ELR (cell line): Measurements from ENCODE around the gene NFKB1.
A peak's percentile ranks its signal among the peaks of the same experiment; 100 is the strongest.
"Not testable (repeated sequence)": the region's sequence is repeated elsewhere in the genome, so short reads cannot be mapped to it uniquely, and the experiment has no call there.

Experiments used
- DNase-seq: peaks from one replicate; pipeline ENCODE4 v3.0.0-alpha.2; 2015; ENCODE audit warnings: low read depth

Gene NFKB1, protein sequence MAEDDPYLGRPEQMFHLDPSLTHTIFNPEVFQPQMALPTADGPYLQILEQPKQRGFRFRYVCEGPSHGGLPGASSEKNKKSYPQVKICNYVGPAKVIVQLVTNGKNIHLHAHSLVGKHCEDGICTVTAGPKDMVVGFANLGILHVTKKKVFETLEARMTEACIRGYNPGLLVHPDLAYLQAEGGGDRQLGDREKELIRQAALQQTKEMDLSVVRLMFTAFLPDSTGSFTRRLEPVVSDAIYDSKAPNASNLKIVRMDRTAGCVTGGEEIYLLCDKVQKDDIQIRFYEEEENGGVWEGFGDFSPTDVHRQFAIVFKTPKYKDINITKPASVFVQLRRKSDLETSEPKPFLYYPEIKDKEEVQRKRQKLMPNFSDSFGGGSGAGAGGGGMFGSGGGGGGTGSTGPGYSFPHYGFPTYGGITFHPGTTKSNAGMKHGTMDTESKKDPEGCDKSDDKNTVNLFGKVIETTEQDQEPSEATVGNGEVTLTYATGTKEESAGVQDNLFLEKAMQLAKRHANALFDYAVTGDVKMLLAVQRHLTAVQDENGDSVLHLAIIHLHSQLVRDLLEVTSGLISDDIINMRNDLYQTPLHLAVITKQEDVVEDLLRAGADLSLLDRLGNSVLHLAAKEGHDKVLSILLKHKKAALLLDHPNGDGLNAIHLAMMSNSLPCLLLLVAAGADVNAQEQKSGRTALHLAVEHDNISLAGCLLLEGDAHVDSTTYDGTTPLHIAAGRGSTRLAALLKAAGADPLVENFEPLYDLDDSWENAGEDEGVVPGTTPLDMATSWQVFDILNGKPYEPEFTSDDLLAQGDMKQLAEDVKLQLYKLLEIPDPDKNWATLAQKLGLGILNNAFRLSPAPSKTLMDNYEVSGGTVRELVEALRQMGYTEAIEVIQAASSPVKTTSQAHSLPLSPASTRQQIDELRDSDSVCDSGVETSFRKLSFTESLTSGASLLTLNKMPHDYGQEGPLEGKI

DNA sequence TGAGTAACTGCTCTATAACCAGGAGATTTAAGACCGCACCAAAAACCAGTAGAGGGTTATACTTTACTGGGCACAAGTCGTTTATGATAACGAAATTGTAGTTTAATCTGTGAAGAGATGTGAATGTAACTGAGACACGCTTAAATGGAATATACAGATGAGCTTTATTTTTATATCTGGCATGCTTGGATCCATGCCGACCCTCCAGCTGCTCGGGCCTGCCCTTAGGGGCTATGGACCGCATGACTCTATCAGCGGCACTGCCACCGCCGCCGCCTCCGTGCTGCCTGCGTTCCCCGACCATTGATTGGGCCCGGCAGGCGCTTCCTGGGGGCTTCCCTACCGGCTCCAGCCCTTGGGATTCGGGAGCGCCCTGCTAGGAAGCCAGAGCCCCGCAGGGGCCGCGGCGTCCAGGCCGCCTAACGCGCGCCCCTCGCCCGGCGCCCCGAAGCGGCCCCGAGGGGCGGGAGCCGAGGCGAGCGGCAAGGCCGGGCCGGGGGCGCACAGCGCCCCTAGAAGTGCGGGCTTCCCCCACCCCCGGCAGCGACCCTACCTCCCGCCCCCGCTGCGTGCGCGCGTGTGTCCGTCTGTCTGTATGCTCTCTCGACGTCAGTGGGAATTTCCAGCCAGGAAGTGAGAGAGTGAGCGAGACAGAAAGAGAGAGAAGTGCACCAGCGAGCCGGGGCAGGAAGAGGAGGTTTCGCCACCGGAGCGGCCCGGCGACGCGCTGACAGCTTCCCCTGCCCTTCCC lies at the start of gene NFKB1:
Gene NFKB1, plus strand, starts transcription at position 664 of the 751 bp plus-strand sequence. CDS start 24,160 bp downstream, outside the sequence.
- peak; percentile 87 for DNase-seq

DNA sequence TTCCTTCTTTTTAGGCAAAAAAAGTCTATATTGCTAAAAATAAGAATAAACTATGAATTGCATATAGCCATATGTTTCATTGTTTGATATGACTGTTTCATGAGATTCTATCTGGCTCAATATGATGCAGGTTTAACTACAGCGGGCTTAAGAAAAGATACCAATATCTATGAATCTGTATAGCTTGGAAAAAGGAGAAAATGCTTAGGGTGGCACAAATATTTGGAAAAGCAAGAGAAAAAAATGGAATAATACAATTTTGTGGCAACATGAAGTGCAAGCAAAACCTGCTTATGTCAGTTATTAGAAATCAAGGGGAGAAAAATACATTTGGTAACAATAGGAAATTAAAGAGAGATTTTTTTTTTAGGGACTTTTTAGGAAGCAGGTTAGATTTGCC lies 48.3 kb upstream of the NFKB1 start:
- DNase-seq: no peak

DNA sequence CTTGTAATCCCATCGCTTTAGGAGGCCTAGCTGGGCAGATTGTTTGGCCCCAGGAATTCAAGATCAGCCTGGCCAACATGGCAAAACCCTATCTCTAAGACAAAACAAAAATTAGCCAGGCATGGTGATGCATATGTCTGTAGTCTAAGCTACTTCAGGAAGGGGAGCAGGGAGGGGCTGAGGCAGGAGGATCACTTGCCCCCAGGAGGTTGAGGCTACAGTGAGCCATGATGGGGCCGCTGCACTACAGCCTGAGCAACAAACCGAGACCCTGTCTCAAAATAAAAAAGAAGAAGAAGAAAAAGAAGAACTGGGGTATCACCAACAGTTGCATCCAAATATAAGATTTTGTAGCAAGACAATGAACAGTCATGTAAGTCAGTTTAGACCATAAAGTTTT lies 47.3 kb upstream of the NFKB1 start:
- DNase-seq: no peak

DNA sequence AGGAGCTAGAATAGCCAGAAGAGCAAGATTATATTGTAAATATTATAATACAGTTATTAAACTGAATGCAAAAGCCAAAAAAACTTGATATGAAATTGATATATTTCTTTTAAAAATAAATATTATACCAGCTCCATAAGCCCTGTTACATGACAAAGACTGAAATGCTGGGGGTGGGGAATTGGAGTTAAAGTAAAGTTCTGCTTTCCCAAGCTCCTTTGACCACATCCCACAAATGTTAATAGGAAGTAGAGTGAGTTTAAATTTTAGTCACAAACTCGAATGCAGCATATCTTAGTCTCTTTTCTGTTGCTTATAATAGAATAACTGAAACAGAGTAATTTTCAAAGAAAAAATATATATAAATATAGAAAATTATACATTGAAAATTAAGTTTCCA lies 46.9 kb upstream of the NFKB1 start:
- DNase-seq: no peak

DNA sequence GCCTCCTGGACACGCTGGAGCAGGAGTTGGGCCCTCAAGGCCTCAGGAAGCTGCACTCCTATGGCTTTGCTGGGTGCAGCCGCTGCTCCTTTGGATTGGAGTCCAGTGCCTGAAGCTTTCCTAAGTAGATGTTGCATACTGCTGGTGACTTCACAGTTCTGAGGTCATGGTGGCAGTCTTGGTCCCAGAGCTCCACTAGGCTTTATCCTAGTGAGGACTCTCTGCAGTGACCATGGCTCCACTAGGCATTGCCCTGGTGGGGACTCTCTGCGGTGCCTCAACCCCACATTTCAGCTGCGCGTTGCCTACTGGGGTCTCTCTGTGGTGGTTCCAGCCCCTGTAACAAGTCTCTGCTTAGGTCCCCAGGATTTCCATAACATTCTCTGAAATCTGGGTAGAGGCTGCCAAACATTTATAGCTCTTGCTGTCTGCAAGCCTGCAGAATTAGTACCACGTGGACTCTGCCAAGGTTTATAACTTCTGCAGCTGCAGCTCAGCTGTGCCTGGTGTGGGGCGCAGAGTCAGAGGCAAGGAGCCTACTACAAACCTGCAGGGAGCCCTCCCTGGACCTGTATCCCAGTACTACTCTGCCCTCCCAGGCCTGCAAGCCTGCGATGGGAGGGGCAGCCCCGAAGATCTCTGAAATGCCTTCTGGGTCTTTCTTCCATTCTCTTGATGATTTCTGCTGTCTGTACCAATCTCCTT lies 46.0 kb upstream of the NFKB1 start:
- DNase-seq: no peak

DNA sequence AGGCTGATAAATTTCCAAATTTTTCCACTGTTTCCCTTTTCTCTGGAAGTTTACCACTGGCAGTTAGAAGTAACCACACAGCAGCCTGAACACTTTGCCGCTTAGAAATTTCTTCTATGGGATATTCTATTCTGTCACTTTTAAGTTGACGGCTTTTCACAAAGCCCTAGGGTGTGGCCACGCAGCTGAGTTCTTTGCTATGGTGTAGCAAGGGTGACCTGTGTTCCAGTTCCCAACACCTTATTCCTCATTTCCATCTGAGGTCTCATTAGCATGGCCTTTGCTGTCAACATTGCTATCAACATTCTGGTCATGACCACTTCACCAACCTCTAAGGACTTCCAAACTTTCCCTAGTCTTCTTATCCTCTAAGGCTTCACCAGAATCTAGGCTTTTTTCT lies 45.4 kb upstream of the NFKB1 start:
- no peak for DNase-seq

DNA sequence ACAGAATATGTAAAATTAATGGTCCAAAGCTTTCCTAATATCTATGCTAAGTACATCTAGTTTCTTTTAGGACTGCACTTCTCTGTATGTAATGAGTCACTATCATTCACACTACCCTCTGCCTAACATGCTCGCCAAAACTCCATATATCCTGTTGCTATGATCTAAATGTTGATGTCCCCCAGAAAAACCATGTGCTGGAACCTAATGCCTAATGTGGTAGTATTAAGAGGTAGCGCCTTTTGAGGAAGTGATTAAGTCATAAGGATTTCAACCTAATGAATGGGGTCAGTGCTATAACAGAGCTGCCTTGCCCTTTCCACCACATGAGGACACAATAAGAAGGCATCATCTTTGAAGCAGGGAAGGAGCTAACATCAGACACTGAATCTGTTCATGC lies 34.9 kb upstream of the NFKB1 start:
- peak; percentile 33 for DNase-seq

DNA sequence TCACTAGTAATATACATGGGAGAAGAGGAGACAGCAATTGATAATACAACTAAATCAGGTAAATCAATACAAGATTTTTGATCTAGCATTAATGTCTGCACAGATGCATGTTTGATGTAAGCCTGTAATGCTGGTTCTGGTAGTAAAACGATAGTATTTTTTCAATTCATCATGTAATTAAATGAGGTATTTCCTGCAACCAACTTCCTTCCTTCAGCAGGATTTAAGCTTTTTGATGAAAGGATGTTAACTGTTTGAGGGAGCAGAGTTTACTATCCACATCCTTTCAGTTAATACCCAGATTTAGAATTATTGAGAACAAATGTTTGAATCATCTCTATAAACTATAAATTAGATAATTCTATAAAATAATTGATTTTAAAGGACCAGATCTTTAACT lies 31.4 kb upstream of the NFKB1 start:
- DNase-seq: no peak

DNA sequence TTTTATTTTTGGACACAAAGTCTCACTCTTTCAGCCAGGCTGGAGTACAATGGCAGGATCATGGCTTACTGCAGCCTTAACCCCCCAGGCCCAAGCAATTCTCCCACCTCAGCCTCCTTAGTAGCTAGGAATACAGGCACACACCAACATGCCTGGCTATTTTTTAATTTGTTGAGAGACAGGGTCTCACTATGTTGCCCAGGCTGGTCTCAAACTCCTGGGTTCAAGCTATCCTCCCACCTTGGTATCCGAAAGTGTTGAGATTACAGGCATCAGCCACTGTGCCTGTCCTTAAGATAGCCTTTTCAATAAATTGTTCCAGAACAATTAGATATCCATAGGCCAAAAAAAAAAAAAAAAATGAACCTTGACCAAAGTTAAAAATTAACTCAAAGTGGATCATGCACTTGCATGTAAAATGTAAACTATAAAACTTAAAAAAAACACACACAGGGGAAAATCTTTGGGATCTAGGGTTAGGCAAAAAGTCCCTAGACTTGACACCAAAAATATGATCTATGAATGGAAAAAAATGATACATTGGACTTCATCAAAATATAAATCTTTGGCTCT lies 28.6 kb upstream of the NFKB1 start:
- DNase-seq: no peak

DNA sequence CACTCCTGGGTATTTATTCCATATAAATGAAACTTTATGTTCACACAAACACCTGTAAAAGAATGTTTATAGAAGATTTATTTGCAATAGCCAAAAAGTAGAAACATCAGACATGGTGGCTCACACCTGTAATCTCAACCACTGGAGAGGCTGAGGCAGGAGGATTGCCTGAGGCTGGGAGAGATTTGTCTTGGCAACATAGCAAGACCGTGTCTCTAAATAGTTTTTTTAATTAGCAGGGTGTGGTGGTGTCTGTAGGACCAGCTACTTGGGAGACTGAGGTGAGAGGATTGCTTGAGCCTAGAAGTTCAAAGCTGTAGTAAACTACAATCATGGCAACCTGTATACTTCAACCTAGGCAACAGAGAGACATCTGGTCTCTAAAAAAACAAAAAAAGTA lies 27.7 kb upstream of the NFKB1 start:
- DNase-seq: no peak

DNA sequence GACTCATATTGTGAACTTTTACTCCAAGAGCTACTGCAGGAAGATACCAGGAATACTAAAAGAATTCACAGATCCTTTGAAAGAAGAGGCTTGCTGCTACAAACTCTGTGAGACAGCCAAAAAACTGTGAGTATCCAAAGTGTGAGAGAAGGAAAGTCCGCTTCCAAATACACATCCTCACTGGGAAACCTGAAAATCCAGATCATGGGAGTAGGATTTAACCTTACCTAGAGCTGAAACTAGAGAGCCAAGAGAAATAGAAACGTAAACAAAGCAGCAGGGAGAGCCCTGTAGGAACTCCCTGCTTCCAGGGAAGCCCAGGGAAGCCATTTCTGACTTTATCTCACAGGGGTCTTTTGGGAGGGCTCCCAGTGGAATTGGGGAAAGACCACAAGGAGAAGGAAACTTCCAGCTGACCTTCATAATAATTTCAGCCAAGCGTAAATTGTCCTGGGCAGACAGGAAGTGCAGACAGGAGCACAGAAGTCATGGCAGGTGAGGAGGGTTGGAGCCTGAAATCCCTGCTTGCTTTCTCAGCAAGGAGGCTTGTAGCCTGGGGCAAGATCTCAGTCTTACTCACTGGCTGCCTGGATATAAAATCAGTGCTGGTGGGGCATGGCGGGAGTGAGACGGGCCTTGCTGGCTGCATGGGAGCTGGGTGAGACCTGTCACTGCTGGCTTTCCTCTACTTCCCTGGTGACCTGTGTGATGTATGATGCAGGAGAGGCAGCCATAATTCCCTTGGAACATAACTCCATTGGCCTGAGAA lies 26.2 kb upstream of the NFKB1 start:
- peak; percentile 17 for DNase-seq

DNA sequence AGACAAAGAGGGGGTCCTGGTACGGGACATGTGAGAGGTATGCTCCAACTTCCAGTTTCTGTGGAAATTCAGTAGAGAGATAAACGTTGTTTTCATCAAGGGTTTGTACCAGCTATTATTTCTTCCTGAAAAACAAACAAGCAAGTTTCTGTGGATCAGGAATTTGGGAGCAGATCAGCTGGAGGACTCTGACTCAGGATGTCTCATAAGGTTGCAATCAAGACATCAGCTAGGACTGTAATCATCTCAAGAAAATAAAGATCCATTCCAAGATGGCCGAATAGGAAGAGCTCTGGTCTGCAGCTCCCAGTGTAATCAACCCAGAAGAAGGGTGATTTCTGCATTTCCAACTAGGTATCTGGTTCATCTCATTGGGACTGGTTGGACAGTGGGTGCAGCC lies 23.5 kb upstream of the NFKB1 start:
- DNase-seq: peak; percentile 73

DNA sequence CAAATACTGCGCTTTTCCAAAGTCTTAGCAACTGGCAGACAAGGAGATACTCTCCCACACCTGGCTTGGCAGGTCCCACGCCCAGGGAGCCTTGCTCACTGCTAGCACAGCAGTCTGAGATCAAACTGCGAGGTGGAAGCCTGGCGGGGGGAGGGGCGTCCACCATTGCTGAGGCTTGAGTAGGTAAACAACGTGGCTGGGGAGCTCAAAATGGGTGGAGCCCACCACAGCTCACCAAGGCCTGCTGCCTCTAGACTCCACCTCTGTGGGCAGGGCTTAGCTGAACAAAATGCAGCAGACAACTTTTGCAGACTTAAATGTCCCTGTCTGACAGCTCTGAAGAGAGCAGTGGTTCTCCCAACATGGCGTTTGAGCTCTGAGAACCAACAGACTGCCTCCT lies 23.0 kb upstream of the NFKB1 start:
- DNase-seq: no peak

DNA sequence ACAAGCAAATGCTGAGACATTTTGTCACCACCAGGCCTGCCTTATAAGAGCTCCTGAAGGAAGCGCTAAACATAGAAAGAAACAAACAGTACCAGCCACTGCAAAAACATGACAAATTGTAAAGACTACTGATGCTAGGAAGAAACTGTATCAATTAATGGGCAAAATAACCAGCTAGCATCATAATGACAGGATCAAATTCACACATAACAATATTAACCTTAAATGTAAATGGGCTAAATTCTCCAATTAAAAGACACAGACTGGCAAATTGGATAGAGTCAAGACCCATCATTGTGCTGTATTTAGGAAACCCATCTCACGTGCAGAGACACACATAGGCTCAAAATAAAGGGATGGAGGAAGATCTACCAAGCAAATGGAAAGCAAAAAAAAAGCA lies 21.3 kb upstream of the NFKB1 start:
- not testable (repeated sequence) for DNase-seq

DNA sequence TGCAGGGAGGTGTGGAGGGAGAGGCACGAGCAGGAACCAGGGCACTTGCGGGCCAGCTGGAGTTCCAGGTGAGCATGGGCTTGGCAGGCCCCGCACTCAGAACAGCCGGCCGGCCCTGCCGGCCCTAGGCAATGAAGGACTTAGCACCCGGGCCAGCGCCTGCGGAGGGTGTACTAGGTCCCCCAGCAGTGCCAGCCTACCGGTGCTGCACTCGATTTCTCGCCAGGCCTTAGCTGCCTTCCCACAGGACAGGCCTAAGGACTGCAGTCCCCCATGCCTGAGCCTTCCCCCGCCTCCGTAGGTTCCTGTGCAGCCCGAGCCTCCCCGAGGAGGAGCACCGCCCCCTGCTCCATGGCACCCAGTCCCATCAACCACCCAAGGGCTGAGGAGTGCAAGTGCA lies 18.0 kb upstream of the NFKB1 start:
- DNase-seq: no peak

DNA sequence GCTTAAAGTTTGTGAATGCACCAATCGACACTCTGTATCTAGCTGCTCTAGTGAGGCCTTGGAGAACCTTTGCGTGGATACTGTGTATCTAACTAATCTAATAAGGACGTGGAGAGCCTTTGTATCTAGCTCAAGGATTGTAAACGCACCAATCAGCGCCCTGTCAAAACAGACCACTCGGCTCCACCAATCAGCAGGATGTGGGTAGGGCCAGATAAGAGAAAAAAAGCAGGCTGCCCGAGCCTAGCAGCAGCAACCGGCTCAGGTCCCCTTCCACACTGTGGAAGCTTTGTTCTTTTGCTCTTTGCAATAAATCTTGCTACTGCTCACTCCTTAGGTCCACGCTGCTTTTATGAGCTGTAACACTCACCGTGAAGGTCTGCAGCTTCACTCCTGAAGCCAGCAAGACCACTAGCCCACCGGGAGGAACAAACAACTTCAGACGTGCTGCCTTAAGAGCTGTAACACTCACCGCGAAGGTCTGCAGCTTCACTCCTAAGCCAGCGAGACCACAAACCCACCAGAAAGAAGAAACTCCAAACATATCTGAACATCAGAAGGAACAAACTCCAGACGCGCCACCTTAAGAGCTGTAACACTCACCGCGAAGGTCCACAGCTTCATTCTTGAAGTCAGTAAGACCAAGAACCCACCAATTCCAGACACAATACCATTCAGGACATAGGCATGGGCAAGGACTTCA lies 17.0 kb upstream of the NFKB1 start:
- DNase-seq: not testable (repeated sequence)

DNA sequence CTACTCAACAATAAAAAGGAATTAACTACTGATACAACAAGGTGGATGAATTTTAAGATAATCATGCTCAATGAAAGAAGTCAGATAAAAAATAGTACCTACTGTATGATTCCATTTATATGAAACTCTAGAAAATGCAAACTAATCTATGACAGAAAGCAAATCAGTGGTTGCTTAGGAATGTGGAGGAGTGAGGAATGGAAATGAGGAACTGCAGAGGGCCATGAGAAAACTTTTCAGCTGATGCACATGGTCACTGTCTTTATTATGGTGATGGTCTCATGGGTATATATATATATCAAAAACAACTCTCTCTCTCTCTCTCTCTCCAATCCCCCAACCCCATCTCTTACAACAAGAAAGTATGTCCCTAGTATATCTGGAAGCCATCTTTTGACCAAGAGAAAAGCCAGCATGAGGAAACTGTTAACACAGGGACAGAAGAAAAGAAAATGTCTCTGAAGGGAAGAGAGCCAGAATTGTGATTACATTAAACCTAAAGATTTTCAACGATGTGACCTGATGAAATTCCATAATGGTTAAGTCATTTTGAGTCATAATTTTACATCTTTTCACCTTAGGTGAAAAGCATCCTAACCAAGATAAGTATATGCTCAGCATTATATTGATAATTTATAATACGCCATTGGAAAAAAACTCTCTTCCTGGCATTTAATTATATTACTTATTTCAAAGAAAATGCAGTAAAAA lies 8.5 kb upstream of the NFKB1 start:
- peak; percentile 32 for DNase-seq

DNA sequence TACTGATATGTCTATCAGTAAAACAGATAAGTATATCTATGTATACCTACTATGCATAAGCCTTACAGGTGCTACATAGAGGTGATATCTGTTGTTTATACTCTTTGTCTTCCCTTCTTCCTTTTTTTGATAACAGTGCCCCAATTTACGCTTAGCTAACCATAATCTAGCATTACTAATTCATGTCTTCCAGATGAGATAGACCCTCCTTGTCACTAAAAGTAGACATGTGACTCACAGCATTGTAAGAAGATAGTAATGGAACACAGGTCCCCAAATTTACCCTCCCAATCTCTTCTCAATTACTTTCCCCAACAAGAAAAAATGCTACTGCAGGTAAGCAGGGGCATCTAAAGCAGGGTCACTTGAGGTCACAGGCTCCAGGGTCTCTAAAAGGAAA lies 7.9 kb upstream of the NFKB1 start:
- DNase-seq: no peak

DNA sequence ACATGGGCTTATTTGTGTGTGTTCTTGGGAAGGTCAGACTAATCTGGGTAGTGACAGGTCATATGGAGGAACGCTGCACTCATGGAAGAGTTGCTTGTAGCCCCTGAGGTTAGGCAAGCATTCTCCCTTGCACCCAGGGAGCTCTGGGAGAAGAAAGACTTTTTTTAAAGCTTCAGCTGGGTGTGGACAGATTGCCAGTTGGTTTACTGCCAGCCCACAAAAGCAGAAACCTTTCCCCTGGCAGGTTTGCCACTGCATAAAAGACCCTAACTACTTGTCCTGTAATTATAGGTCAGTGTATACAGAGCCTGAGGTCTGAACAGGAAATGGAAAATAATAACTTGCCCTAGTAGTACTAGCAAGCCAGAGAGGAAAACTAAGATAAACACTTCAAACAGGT lies 7.4 kb upstream of the NFKB1 start:
- no peak for DNase-seq
